ENCODE data around the gene SLC16A3.
"Not testable (repeated sequence)": the region's sequence is repeated elsewhere in the genome, so short reads cannot be mapped to it uniquely, and the experiment has no call there.

Gene SLC16A3

DNA sequence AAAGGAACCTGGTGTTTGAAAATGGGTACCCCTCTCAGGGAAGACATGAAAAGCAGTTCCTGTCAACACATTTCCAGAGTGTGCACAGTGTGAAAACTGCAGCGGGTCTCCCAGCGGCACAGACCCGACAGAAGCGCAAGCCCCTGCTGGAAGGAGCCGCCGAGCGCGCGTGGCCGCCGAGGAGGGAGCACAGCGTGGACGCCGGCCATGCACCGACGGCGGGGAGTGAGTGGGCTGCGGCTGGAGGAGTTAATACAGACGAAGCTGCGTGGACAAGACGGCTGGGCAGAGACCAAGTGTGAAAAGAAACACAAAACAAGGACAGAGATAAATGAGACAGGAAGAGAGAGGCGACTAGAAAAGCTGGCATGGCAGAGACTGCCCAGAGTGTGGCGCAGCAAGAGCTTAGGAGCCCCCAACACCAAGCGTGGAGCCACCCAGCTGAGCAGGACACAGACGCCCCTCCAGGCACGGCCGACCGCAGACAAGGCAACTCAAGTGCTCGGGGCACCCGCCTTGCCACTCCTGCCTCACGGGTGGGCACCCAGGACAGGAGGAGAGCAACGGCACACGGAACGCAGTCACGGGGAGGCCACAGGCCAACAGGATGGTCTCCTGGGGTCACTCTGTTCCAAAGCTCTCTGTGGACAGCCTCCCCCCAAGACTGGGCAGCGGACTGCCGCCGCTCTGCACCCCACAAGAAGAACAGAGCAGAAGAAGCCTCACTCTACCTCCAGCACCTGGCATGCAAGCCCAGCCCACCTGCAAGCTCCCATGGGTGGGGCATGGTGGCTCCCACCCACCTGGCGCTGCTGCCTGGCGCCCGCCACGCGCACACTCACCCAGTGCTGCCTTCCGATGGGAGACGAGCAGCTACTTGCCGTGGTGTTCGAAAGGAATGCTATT lies 16.5 kb downstream of the SLC16A3 start:
- in situ Hi-C loops (cut with MboI; ENCODE audit: low sequenced_read_pairs) = no loop called here

GRCh38 chr17:82246040-82246364 lies 17.2 kb downstream of the SLC16A3 start:
- in situ Hi-C loops (cut with MboI; ENCODE audit: low sequenced_read_pairs) = no loop called here

- in situ Hi-C loops (cut with MboI; ENCODE audit: low sequenced_read_pairs) = no loop called here
These were observed 17.7 kb downstream of the SLC16A3 start for GRCh38 chr17:82246365-82247181.

DNA sequence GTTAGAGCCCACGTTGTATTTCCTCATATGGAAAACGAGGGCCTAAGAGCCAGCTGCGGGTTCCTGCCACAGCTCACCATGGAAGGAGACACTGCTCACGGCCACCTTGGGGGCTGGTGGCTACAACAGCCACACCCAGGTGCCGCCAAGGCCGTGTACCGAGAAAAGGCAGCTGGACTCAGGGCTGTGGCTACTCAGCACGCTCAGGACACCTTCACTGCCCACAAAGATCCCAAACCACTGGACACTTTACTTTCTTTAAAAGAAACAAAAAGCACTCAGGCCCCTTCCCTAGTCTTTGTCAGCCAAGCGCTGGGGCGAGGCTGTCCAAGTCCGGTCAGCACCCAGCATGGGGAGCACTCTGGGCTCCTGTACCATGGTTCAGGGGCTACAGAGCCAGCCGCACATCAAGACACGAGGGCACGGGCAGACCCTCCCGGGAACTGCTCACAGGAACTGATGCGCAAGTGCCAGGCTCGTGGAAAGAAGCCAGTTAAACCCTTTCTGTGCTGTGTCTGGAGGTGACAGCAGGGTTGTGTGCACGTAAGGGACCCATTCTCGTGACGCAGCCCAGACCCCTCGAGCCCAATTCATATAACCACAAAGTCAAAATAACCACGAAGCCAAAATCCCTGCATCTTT lies 18.5 kb downstream of the SLC16A3 start:
- in situ Hi-C loops (cut with MboI; ENCODE audit: low sequenced_read_pairs) = no loop called here

DNA sequence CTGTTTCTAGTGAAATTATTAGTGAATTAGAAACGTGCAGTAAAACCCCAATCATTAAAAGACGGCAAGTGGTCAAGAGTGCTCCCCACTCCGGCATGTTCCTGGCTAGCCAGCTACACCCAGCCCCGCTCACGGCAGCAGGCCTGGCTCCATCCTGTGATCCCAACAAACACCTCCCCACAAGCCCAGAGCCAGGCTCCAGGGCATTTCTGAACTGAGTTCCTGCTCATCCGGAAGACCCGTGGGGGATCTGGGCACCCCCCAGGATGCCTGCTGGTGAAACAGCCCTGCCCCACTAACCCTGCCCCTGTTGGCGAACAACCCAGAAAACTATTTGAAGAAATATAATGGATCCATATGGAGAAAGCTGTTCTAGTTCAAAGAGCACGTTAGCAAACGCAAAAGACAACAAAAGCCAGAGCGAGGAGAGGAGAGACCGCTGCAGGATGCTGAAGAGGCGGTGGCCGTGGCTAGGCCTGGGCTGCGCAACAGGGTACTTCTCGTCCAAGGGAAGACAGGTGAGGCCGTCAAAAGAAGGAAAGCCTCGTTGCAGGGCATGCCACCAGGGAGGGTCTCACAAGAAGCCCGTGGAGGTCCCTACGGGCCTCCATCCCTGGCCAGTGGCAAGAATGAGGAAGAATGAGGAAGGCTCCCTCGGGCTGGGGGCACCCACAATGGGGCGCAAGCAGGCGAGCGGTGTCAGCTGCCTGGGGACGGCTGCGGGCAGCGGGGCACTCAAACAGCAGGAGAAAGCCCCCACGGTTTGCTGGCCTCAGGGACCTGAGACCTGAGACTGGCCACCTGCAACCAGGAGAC lies 19.2 kb downstream of the SLC16A3 start:
- in situ Hi-C loops (cut with MboI; ENCODE audit: low sequenced_read_pairs) = no loop called here

- in situ Hi-C loops (cut with MboI; ENCODE audit: low sequenced_read_pairs) = no loop called here
These were observed 20.2 kb downstream of the SLC16A3 start for GRCh38 chr17:82248815-82249674.

GRCh38 chr17:82249896-82250581 lies 21.2 kb downstream of the SLC16A3 start:
- in situ Hi-C loops (cut with MboI; ENCODE audit: low sequenced_read_pairs) = no loop called here

DNA sequence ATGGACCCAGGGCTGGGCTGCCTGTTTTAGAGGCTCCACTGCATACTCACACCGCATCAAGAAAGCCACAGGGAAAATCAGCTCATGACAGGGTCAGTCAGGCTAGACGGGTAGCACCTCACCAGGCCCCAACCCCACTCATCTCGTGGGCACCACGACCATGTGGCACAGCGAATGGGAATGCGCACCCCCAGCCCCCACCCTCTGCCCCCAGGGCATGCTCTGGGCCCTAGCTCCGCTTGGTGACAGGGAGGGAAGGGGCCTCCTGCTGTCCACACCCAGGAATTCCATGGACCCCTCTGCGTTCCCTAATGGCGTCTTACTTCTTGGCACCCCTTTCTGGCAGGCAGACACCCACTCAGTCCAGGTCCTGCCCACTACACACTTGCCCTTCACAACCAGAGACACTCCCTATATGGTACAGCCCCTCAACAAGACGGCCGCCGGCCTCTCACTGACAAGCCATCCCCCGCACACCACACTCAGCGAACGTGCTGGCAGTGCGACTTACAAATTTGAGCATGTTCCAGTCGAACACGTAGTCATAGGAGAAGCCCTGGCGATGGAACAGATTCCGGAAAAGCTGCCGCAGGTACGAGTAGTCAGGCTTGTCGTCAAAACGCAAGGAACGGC lies 22.1 kb downstream of the SLC16A3 start:
- in situ Hi-C loops (cut with MboI; ENCODE audit: low sequenced_read_pairs) = no loop called here

DNA sequence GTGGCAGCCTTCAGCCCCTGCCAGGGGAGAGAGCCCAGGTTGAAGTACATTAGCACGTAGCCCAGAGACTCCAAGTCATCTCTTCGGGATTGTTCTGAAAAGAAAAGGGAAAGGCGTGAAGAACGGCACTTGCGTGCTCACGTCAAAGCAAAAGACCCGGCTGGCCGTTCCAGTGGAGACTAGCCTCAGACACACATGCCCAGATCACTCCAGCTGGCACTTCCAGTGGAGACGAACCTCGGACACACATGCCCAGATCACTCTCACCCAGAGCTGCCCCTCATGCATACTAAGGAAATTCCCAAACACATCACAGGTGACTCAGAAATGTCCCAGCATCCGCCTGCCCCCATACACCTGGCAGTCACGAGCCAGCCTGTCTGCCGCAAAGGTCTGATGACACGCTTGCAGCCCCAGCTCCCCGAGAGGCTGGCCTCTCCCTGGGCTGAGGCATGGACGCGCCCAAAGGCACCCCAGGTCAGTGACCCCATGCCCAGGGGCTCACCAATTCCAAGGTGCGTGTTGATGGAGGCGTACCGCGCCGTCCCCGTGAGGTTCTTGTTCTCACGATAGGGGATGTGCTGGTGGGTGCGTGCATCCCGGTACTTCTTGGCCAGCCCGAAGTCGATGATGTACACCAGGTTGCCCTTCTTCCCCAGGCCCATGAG lies 23.8 kb downstream of the SLC16A3 start:
- in situ Hi-C loops (cut with MboI; ENCODE audit: low sequenced_read_pairs) = no loop called here

DNA sequence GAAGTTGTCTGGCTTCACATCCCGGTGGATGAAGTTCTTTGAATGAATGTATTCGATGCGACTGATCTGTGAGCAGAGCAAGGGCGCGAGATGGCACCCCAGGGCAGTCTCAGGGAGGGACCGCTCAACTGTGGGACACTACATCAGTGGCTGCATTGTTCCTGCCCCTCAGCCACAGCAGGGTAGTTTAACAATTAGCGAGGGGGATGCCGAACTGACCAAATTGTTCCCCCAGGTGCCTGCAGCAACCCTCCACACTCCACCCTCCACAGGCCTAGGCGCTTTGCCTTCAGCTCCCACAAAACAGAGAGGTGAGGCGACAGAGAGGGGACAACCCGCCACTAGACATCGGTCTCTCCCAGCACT lies 24.3 kb downstream of the SLC16A3 start:
- in situ Hi-C loops (cut with MboI; ENCODE audit: low sequenced_read_pairs) = no loop called here

DNA sequence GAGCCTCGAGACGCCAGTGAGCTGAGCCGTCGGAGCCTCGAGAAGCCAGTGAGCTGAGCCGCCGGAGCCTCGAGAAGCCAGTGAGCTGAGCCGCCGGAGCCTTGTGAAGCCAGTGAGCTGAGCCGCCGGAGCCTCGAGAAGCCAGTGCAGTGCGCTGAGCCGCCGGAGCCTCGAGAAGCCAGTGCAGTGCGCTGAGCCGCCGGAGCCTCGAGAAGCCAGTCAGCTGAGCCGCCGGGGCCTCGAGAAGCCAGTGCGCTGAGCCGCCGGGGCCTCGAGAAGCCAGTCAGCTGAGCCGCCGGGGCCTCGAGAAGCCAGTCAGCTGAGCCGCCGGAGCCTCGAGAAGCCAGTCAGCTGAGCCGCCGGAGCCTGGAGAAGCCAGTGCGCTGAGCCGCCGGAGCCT lies 25.3 kb downstream of the SLC16A3 start:
- in situ Hi-C loops (cut with MboI; ENCODE audit: low sequenced_read_pairs) = not testable (repeated sequence)

GRCh38 chr17:82254746-82255145 lies 25.9 kb downstream of the SLC16A3 start:
- in situ Hi-C loops (cut with MboI; ENCODE audit: low sequenced_read_pairs) = not testable (repeated sequence)

- in situ Hi-C loops (cut with MboI; ENCODE audit: low sequenced_read_pairs) = no loop called here
These were observed 26.6 kb downstream of the SLC16A3 start for GRCh38 chr17:82255402-82255972.

DNA sequence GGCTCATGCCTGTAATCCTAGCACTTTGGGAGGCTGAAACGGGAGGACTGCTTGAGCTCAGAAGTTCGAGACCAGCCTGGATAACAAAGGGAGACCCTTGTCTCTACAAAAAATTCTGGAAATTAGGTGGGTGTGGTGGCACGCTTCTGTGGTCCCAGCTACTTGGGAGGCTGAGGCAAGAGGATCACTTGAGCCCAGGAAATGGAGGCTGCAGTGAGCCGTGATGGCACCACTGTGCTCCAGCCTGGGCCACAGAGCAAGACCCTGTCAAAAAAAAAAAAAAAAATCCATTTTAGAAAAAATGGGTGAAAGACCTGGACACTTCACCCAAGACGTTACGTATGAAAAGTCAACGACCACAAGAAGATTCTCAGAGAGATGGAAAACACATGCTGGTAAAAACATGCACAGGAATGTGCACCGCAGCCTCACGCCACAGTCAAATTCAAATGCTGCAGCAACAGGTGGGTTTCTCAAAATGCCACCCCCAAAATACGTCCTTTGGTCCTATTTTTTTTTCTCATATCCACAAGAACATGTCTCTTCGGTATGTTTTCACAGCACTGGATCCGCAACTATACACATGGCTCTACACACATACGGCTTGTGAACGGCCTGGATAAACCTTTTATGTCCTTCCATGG lies 27.5 kb downstream of the SLC16A3 start:
- in situ Hi-C loops (cut with MboI; ENCODE audit: low sequenced_read_pairs) = no loop called here

DNA sequence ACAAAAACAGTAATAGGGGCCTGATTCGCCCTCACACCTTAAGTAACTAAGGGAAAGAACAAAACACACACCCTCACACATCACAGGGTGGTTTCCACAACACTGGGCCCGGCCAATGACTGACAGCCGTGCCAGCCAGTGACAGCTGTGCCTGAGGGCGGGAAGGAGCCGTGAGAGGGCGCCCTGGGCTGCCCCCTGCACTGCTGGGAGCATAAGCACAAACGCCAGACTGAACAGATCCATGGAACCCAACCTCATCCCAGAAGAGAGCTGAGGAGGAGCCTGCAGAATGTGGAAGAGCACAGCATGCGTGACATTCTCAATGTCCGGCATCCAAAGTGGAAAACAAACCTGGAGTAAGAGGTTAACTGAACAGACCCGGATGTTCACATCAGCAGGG lies 28.6 kb downstream of the SLC16A3 start:
- in situ Hi-C loops (cut with MboI; ENCODE audit: low sequenced_read_pairs) = no loop called here

GRCh38 chr17:82258555-82258954 lies 29.7 kb downstream of the SLC16A3 start:
- in situ Hi-C loops (cut with MboI; ENCODE audit: low sequenced_read_pairs) = no loop called here

Data from hTERT RPE-1 (cell line).